Measurements from ENCODE around the gene PRKAR1B.

PRKAR1B gene

GRCh38 chr7:518630-519483 is 208.2 kb downstream of the PRKAR1B start:
- DNase-seq, result peak; percentile 80

GRCh38 chr7:517774-518629 is 209.1 kb downstream of the PRKAR1B start:
- DNase-seq, result peak; percentile 58

GRCh38 chr7:516606-517456 is 210.2 kb downstream of the PRKAR1B start:
- DNase-seq, result peak; percentile 82

GRCh38 chr7:516216-516605 is 210.9 kb downstream of the PRKAR1B start:
- no peak for DNase-seq

GRCh38 chr7:515628-516027 is 211.5 kb downstream of the PRKAR1B start:
- DNase-seq, result no peak

- DNase-seq, result peak; percentile 42
Observed at GRCh38 chr7:514651-515598, 212.2 kb downstream of the PRKAR1B start.

- no peak for DNase-seq
Observed at GRCh38 chr7:514242-514641, 212.8 kb downstream of the PRKAR1B start.

GRCh38 chr7:513521-514166 is 213.4 kb downstream of the PRKAR1B start:
- DNase-seq, result peak; percentile 89

GRCh38 chr7:512541-513311 is 214.4 kb downstream of the PRKAR1B start:
- DNase-seq, result no peak

GRCh38 chr7:512146-512510 is 215.0 kb downstream of the PRKAR1B start:
- DNase-seq, result no peak

GRCh38 chr7:511476-512145 is 215.5 kb downstream of the PRKAR1B start:
- no peak for DNase-seq

GRCh38 chr7:510782-511281 is 216.2 kb downstream of the PRKAR1B start:
- DNase-seq, result no peak

GRCh38 chr7:510131-510481 is 217.0 kb downstream of the PRKAR1B start:
- DNase-seq, result no peak

GRCh38 chr7:509426-510130 is 217.5 kb downstream of the PRKAR1B start:
- no peak for DNase-seq

GRCh38 chr7:508461-509170 is 218.5 kb downstream of the PRKAR1B start:
- no peak for DNase-seq

- DNase-seq, result no peak
Observed at GRCh38 chr7:507623-508300, 219.3 kb downstream of the PRKAR1B start.

- DNase-seq, result no peak
Observed at GRCh38 chr7:506921-507622, 220.0 kb downstream of the PRKAR1B start.

Data from fibroblast of skin of back (primary cell).